Measurements from ENCODE around the gene MEMO1.
"Not testable (repeated sequence)": the region's sequence is repeated elsewhere in the genome, so short reads cannot be mapped to it uniquely, and the experiment has no call there.

MEMO1 gene

DNA sequence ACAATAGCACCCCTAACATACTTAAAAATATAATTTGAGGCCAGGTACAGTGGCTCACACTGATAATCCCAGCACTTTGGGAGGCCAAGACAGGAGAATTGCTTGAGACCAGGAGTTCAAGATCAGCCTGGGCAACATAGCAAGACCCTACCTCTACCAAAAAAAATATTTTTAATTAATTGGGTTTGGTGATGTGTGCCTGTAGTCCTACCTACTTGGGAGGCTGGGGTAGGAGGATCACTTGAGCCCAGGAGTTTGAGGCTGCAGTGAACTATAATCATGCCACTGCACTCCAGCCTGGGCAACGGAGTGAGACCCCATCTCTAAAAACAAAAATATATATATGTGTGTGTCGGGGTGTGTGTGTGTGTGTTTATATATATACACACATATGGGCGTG, 91.3 kb downstream of the MEMO1 start:
- TF ChIP-seq RARB (CRISPR knock-in tag; IDR thresholded peaks at IDR 0.05) = no peak
- TF ChIP-seq PPARA (CRISPR knock-in tag; IDR thresholded peaks at IDR 0.05; ENCODE audit: borderline replicate concordance) = no peak
- TF ChIP-seq, protein P1, sequence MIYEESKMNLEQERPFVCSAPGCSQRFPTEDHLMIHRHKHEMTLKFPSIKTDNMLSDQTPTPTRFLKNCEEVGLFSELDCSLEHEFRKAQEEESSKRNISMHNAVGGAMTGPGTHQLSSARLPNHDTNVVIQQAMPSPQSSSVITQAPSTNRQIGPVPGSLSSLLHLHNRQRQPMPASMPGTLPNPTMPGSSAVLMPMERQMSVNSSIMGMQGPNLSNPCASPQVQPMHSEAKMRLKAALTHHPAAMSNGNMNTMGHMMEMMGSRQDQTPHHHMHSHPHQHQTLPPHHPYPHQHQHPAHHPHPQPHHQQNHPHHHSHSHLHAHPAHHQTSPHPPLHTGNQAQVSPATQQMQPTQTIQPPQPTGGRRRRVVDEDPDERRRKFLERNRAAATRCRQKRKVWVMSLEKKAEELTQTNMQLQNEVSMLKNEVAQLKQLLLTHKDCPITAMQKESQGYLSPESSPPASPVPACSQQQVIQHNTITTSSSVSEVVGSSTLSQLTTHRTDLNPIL (CRISPR knock-in tag; IDR thresholded peaks at IDR 0.05; ENCODE audit: low read depth) = no peak
- TF ChIP-seq GLIS3 (CRISPR knock-in tag; IDR thresholded peaks at IDR 0.05) = no peak
- no peak for TF ChIP-seq BACH2 (CRISPR knock-in tag; IDR thresholded peaks at IDR 0.05; ENCODE audit: borderline replicate concordance)
- TF ChIP-seq, protein P2, sequence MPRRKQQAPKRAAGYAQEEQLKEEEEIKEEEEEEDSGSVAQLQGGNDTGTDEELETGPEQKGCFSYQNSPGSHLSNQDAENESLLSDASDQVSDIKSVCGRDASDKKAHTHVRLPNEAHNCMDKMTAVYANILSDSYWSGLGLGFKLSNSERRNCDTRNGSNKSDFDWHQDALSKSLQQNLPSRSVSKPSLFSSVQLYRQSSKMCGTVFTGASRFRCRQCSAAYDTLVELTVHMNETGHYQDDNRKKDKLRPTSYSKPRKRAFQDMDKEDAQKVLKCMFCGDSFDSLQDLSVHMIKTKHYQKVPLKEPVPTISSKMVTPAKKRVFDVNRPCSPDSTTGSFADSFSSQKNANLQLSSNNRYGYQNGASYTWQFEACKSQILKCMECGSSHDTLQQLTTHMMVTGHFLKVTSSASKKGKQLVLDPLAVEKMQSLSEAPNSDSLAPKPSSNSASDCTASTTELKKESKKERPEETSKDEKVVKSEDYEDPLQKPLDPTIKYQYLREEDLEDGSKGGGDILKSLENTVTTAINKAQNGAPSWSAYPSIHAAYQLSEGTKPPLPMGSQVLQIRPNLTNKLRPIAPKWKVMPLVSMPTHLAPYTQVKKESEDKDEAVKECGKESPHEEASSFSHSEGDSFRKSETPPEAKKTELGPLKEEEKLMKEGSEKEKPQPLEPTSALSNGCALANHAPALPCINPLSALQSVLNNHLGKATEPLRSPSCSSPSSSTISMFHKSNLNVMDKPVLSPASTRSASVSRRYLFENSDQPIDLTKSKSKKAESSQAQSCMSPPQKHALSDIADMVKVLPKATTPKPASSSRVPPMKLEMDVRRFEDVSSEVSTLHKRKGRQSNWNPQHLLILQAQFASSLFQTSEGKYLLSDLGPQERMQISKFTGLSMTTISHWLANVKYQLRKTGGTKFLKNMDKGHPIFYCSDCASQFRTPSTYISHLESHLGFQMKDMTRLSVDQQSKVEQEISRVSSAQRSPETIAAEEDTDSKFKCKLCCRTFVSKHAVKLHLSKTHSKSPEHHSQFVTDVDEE (CRISPR knock-in tag; IDR thresholded peaks at IDR 0.05) = no peak
- no peak for TF ChIP-seq ISL1 (CRISPR knock-in tag; IDR thresholded peaks at IDR 0.05)
- TF ChIP-seq ZC3H10 (CRISPR knock-in tag; IDR thresholded peaks at IDR 0.05) = no peak
- no peak for TF ChIP-seq OSR1 (CRISPR knock-in tag; IDR thresholded peaks at IDR 0.05)
- no peak for TF ChIP-seq ZNF70 (CRISPR knock-in tag; IDR thresholded peaks at IDR 0.05)
- TF ChIP-seq ZFP3 (CRISPR knock-in tag; IDR thresholded peaks at IDR 0.05) = no peak
- no peak for TF ChIP-seq ZFP30 (CRISPR knock-in tag; IDR thresholded peaks at IDR 0.05)
- ATAC-seq = no peak

DNA sequence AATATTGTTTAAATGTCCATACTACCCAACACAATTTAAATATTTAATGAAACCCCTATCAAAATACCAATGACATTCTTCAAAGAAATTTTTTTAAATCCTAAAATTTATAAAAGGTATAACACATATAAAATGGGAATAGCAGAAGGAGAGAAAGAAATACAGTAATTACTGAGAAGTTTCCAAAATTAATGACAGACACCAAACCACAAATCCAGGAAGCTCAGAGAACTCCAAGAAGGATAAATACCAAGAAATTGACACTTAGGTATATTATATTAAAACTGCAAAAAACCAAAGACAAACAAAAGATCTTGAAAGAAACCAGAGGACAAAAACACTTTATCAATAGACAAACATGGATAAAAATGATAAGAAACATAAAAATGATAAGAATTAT, 101.1 kb downstream of the MEMO1 start:
- TF ChIP-seq ZC3H10 (CRISPR knock-in tag; IDR thresholded peaks at IDR 0.05) (no peak), ZNF8 (CRISPR knock-in tag; IDR thresholded peaks at IDR 0.05) (0 out of 2 replicates have a peak, but pooled peaks have one; percentile 7)
- ATAC-seq = no peak

DNA sequence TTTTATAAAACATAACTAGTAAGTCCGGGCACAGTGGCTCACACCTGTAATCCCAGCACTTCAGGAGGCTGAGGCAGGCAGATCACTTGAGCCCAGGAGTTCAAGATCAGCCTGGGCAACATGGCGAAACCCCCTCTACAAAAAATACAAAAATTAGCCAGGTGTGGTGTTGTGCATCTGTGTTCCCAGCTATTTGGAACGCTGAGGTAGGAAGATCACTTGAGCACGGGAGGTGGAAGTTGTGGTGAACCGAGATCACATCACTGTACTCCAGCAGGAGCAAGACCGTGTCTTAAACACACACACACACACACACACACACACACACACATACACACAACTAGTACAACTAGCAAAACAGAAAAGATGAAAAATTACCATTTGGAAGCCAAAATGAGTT, 103.3 kb downstream of the MEMO1 start:
- ATAC-seq = not testable (repeated sequence)

DNA sequence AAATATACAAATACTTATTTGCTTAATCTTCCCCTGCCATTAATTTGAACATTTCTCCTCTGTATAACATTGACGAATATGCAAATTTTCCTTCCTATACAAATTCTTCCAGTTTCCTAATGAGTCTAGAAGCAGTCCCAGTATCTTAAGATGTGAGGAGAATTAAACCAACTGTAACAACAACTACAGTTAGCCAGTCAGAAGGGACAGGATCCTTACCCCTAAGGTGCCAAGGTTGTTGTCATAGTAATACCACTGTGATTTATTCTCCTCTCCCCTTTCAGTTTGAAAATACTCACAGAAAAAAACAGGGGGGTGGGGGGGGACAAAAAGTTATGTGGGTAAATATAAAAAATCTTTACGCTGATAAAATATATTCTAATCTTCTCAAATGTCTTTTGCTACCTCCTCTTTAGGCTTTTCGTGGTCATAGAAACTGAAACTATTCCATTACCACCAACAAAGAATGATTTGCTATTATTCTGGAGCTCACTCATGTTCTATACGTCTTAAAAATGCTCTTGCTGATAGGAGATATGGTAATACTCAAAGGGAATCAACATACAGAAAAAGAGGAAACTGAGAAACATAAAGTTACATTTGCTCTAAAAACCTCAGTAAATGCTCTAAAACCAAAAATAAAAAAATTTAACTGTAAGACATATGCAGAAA, 107.6 kb downstream of the MEMO1 start:
- TF ChIP-seq ZNF565 (CRISPR knock-in tag; conservative IDR thresholded peaks at IDR 0.05; ENCODE audit: low read depth) = no peak
- TF ChIP-seq ZNF70 (CRISPR knock-in tag; IDR thresholded peaks at IDR 0.05) = no peak
- TF ChIP-seq ZNF8 (CRISPR knock-in tag; IDR thresholded peaks at IDR 0.05) = no peak
- TF ChIP-seq, protein P3, sequence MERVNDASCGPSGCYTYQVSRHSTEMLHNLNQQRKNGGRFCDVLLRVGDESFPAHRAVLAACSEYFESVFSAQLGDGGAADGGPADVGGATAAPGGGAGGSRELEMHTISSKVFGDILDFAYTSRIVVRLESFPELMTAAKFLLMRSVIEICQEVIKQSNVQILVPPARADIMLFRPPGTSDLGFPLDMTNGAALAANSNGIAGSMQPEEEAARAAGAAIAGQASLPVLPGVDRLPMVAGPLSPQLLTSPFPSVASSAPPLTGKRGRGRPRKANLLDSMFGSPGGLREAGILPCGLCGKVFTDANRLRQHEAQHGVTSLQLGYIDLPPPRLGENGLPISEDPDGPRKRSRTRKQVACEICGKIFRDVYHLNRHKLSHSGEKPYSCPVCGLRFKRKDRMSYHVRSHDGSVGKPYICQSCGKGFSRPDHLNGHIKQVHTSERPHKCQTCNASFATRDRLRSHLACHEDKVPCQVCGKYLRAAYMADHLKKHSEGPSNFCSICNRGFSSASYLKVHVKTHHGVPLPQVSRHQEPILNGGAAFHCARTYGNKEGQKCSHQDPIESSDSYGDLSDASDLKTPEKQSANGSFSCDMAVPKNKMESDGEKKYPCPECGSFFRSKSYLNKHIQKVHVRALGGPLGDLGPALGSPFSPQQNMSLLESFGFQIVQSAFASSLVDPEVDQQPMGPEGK (CRISPR knock-in tag; IDR thresholded peaks at IDR 0.05; ENCODE audit: borderline replicate concordance) = no peak
- TF ChIP-seq, protein P2 (CRISPR knock-in tag; IDR thresholded peaks at IDR 0.05) = no peak
- no peak for TF ChIP-seq RARB (CRISPR knock-in tag; IDR thresholded peaks at IDR 0.05)
- TF ChIP-seq ARNTL (CRISPR knock-in tag; IDR thresholded peaks at IDR 0.05; ENCODE audit: borderline replicate concordance, low read depth) = no peak
- TF ChIP-seq TOX (CRISPR knock-in tag; IDR thresholded peaks at IDR 0.05; ENCODE audit: borderline replicate concordance) = no peak
- no peak for TF ChIP-seq TCF4 (CRISPR knock-in tag; IDR thresholded peaks at IDR 0.05; ENCODE audit: borderline replicate concordance)
- no peak for TF ChIP-seq BACH2 (CRISPR knock-in tag; IDR thresholded peaks at IDR 0.05; ENCODE audit: borderline replicate concordance)
- no peak for TF ChIP-seq ZFP3 (CRISPR knock-in tag; IDR thresholded peaks at IDR 0.05)
- no peak for TF ChIP-seq GLIS3 (CRISPR knock-in tag; IDR thresholded peaks at IDR 0.05)
- TF ChIP-seq, protein P4, sequence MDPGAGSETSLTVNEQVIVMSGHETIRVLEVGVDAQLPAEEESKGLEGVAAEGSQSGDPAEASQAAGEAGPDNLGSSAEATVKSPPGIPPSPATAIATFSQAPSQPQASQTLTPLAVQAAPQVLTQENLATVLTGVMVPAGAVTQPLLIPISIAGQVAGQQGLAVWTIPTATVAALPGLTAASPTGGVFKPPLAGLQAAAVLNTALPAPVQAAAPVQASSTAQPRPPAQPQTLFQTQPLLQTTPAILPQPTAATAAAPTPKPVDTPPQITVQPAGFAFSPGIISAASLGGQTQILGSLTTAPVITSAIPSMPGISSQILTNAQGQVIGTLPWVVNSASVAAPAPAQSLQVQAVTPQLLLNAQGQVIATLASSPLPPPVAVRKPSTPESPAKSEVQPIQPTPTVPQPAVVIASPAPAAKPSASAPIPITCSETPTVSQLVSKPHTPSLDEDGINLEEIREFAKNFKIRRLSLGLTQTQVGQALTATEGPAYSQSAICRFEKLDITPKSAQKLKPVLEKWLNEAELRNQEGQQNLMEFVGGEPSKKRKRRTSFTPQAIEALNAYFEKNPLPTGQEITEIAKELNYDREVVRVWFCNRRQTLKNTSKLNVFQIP (CRISPR knock-in tag; IDR thresholded peaks at IDR 0.05; ENCODE audit: borderline replicate concordance, low read depth) = no peak
- TF ChIP-seq ZFP30 (CRISPR knock-in tag; IDR thresholded peaks at IDR 0.05) = no peak
- no peak for ATAC-seq
